ENCODE results near the gene DLG5.

The DLG5 gene

GRCh38 chr10:77892021-77892739 is 34.4 kb downstream of the DLG5 start:
- no peak for DNase-seq (ENCODE audit: low read depth)

GRCh38 chr10:77890097-77890496 is 36.5 kb downstream of the DLG5 start:
- DNase-seq (ENCODE audit: low read depth) = no peak

GRCh38 chr10:77889277-77889903 is 37.2 kb downstream of the DLG5 start:
- DNase-seq (ENCODE audit: low read depth) = no peak

GRCh38 chr10:77888356-77888703 is 38.2 kb downstream of the DLG5 start:
- DNase-seq (ENCODE audit: low read depth) = no peak

GRCh38 chr10:77887631-77888355 is 38.8 kb downstream of the DLG5 start:
- DNase-seq (ENCODE audit: low read depth) = no peak

GRCh38 chr10:77886795-77887355 is 39.7 kb downstream of the DLG5 start:
- no peak for DNase-seq (ENCODE audit: low read depth)

GRCh38 chr10:77884181-77884580 is 42.4 kb downstream of the DLG5 start:
- no peak for DNase-seq (ENCODE audit: low read depth)

- DNase-seq (ENCODE audit: low read depth) = no peak
These were observed 44.9 kb downstream of the DLG5 start for GRCh38 chr10:77881636-77882035.

- no peak for DNase-seq (ENCODE audit: low read depth)
These were observed 45.3 kb downstream of the DLG5 start for GRCh38 chr10:77881222-77881621.

- DNase-seq (ENCODE audit: low read depth) = no peak
These were observed 46.8 kb downstream of the DLG5 start for GRCh38 chr10:77879710-77880109.

GRCh38 chr10:77879065-77879464 is 47.5 kb downstream of the DLG5 start:
- DNase-seq (ENCODE audit: low read depth) = no peak

GRCh38 chr10:77877441-77878344 is 48.9 kb downstream of the DLG5 start:
- DNase-seq (ENCODE audit: low read depth) = peak; percentile 9

- no peak for DNase-seq (ENCODE audit: low read depth)
These were observed 50.8 kb downstream of the DLG5 start for GRCh38 chr10:77875730-77876129.

GRCh38 chr10:77874872-77875271 is 51.7 kb downstream of the DLG5 start:
- DNase-seq (ENCODE audit: low read depth) = no peak

- peak; percentile 4 for DNase-seq (ENCODE audit: low read depth)
These were observed 52.8 kb downstream of the DLG5 start for GRCh38 chr10:77873536-77874380.

- no peak for DNase-seq (ENCODE audit: low read depth)
These were observed 53.5 kb downstream of the DLG5 start for GRCh38 chr10:77872947-77873535.

- no peak for DNase-seq (ENCODE audit: low read depth)
These were observed 54.2 kb downstream of the DLG5 start for GRCh38 chr10:77872151-77872946.

GRCh38 chr10:77869626-77870420 is 56.7 kb downstream of the DLG5 start:
- DNase-seq (ENCODE audit: low read depth) = no peak

GRCh38 chr10:77868523-77868922 is 58.0 kb downstream of the DLG5 start:
- no peak for DNase-seq (ENCODE audit: low read depth)

All from activated T-cell treated with anti-CD3 and anti-CD28 coated beads for 1 hour (primary cell).